SK-N-SH (cell line): Measurements from ENCODE around the gene GSTO2. TPM values are rescaled to one million over a fixed set of nuclear protein-coding genes. Genes with fewer than 3 reads are reported as not detected.

Experiments
- CTCF ChIA-PET: fragments of 300-600, 350-600 bp; formaldehyde crosslinking; extraction: SDS; loops from one replicate; lab custom pipeline; 2021; lab: Yijun Ruan, JAX
- POLR2A ChIA-PET: fragments of 350-600 bp; sonication (Branson Sonifier 250); formaldehyde crosslinking; extraction: SDS; loops from one replicate; lab custom pipeline; 2020; ENCODE audit warnings: antibody characterized with exemption, inconsistent platforms; lab: Yijun Ruan, JAX
- DNase-seq: peaks from one replicate; pipeline ENCODE4 v3.0.0; 2012
- H2AFZ ChIP-seq: fragments of 200-600 bp; sonication (generic); 2 replicates; pipeline ENCODE4 v1.8.1; 2016; ENCODE audit warnings: antibody characterized with exemption, mild to moderate bottlenecking, low read depth
- H3F3A ChIP-seq: fragments of 200-600 bp; sonication (generic); replicated peaks from 2 replicates; pipeline ENCODE3; 2016; ENCODE audit warnings: antibody characterized with exemption, mild to moderate bottlenecking; ENCODE audit not compliant: insufficient read depth
- H3K27ac ChIP-seq, 2 experiments: fragments of 200-500 bp in 1 of 2; fragments of 200-600 bp in 1 of 2; sonication (Bioruptor generic) in 1 of 2; sonication (generic), shearing (Covaris generic) in 1 of 2; 2 replicates each; pipeline versions ENCODE4 v1.5.1 to v1.6.1; 2014 to 2016; ENCODE audit warnings: low read depth in 2 of 2, inconsistent platforms in 1 of 2, low read length in 1 of 2, mild to moderate bottlenecking in 1 of 2, mixed read lengths in 1 of 2
- H3K27me3 ChIP-seq: fragments of 200-600 bp; sonication (generic), shearing (Covaris generic); 2 replicates; pipeline ENCODE4 v1.6.1; 2016; ENCODE audit warnings: mixed run types; ENCODE audit not compliant: insufficient read depth
- H3K36me3 ChIP-seq, 2 experiments: fragments of 200-500 bp in 1 of 2; fragments of 200-600 bp in 1 of 2; sonication (Bioruptor generic) in 1 of 2; sonication (generic) in 1 of 2; replicated peaks in 1 of 2; 2 replicates each; pipeline versions ENCODE3 to v1.5.1; 2014 to 2016; ENCODE audit warnings: low read length in 1 of 2, mild to moderate bottlenecking in 1 of 2; ENCODE audit not compliant: insufficient read depth in 2 of 2, control insufficient read depth in 1 of 2
- H3K4me1 ChIP-seq, 2 experiments: fragments of 200-500 bp in 1 of 2; fragments of 200-600 bp in 1 of 2; sonication (Bioruptor generic) in 1 of 2; sonication (generic), shearing (Covaris generic) in 1 of 2; 2 replicates each; pipeline versions ENCODE4 v1.5.1 to v1.6.1; 2014 to 2016; ENCODE audit warnings: low read depth in 1 of 2, low read length in 1 of 2, mixed run types in 1 of 2; ENCODE audit not compliant: insufficient read depth in 2 of 2, control insufficient read depth in 1 of 2
- H3K4me2 ChIP-seq: fragments of 200-600 bp; sonication (generic), shearing (Covaris generic); 2 replicates; pipeline ENCODE4 v1.6.1; 2017; ENCODE audit warnings: mixed run types
- H3K4me3 ChIP-seq, 2 experiments: fragments of 200-500 bp in 1 of 2; fragments of 200-600 bp in 1 of 2; sonication (Bioruptor generic) in 1 of 2; sonication (generic), shearing (Covaris generic) in 1 of 2; 2 replicates each; pipeline versions ENCODE4 v1.5.1 to v1.8.1; 2014 to 2016; ENCODE audit warnings: low read depth in 2 of 2, inconsistent platforms in 1 of 2, low read length in 1 of 2, mild to moderate bottlenecking in 1 of 2, mixed read lengths in 1 of 2, moderate library complexity in 1 of 2
- H3K79me2 ChIP-seq: fragments of 200-600 bp; sonication (generic); 2 replicates; pipeline ENCODE4 v1.8.1; 2017; ENCODE audit warnings: mild to moderate bottlenecking; ENCODE audit not compliant: insufficient read depth
- H3K9ac ChIP-seq: fragments of 200-600 bp; sonication (generic); 2 replicates; pipeline ENCODE4 v1.6.1; 2017; ENCODE audit warnings: mixed run types
- H3K9me2 ChIP-seq: fragments of 200-600 bp; sonication (generic); 2 replicates; pipeline ENCODE4 v1.6.1; 2017; ENCODE audit warnings: mixed run types
- H3K9me3 ChIP-seq: fragments of 200-600 bp; sonication (generic); 2 replicates; pipeline ENCODE4 v1.6.1; 2017; ENCODE audit warnings: mixed run types, mild to moderate bottlenecking, moderate library complexity
- H4K20me1 ChIP-seq: fragments of 200-600 bp; sonication (generic); 2 replicates; pipeline ENCODE4 v1.6.1; 2017; ENCODE audit warnings: mild to moderate bottlenecking, mixed run types; ENCODE audit not compliant: insufficient read depth
- ELF1 ChIP-seq: IDR thresholded peaks from 2 replicates; pipeline ENCODE4 v1.4.0; 2012
- FOSL2 ChIP-seq: IDR thresholded peaks from 2 replicates; pipeline ENCODE4 v1.4.0; 2012; ENCODE audit warnings: low read depth, mild to moderate bottlenecking, moderate library complexity, borderline replicate concordance
- FOXM1 ChIP-seq: IDR thresholded peaks from 2 replicates; pipeline ENCODE4 v1.4.0; 2012; ENCODE audit warnings: low read depth, mild to moderate bottlenecking
- GATA2 ChIP-seq: sonication (generic); formaldehyde crosslinking; IDR thresholded peaks from 2 replicates; pipeline ENCODE4 v1.5.0; 2020; ENCODE audit warnings: mild to moderate bottlenecking, missing genetic modification reagents
- JUND ChIP-seq: IDR thresholded peaks from 2 replicates; pipeline ENCODE4 v1.4.0; 2012
- MEF2A ChIP-seq: IDR thresholded peaks from 2 replicates; pipeline ENCODE4 v1.4.0; 2012; ENCODE audit warnings: low read depth, borderline replicate concordance
- MXI1 ChIP-seq: IDR thresholded peaks from 2 replicates; pipeline ENCODE4 v1.6.1; 2012; ENCODE audit warnings: mild to moderate bottlenecking, low read depth, low read length, improper control_type of control experiment
- RCOR1 ChIP-seq: fragments of 150-350 bp; IDR thresholded peaks from 2 replicates; pipeline ENCODE4 v1.6.1; 2017; ENCODE audit warnings: antibody characterized with exemption, low read length
- RFX5 ChIP-seq: IDR thresholded peaks from 2 replicates; pipeline ENCODE4 v1.6.1; 2012; ENCODE audit warnings: mild to moderate bottlenecking, improper control_type of control experiment, low read length
- RXRA ChIP-seq: IDR thresholded peaks from 2 replicates; pipeline ENCODE4 v1.4.0; 2012; ENCODE audit warnings: low read depth, mild to moderate bottlenecking, borderline replicate concordance
- SMC3 ChIP-seq: IDR thresholded peaks from 2 replicates; pipeline ENCODE4 v1.6.1; 2012; ENCODE audit warnings: low read depth, low read length, improper control_type of control experiment
- WGBS: methylation state at CpG from one replicate; pipeline ENCODE4 v1.1.6; 2017; ENCODE audit warnings: low lambda C conversion rate; 5-methylcytosine and 5-hydroxymethylcytosine counted together
- polyA plus RNA-seq, 3 experiments: library from polyadenylated mRNA; depleted of rRNA; stranded (reverse); fragments of >200 nt; gene quantifications; 2 replicates each; pipeline ENCODE4 v1.2.3, GENCODE V29; 2012
- TF ChIP-seq, protein P1 (sequence below): fragments of 200-600 bp; sonication (generic); IDR thresholded peaks from 2 replicates; pipeline ENCODE4 v1.6.1; 2017; ENCODE audit warnings: antibody characterized with exemption, mild to moderate bottlenecking, moderate library complexity
- TF ChIP-seq, protein P2 (sequence below): IDR thresholded peaks from 2 replicates; pipeline ENCODE4 v1.4.0; 2012; ENCODE audit warnings: low read depth, borderline replicate concordance
- TF ChIP-seq, protein P3 (sequence below): IDR thresholded peaks from 2 replicates; pipeline ENCODE4 v1.4.0; 2012; ENCODE audit warnings: low read depth
- TF ChIP-seq, protein P4 (sequence below): IDR thresholded peaks from 2 replicates; pipeline ENCODE4; 2012
- TF ChIP-seq, protein P5 (sequence below): fragments of 150-350 bp; IDR thresholded peaks from 2 replicates; pipeline ENCODE4 v1.6.1; 2016; ENCODE audit warnings: mild to moderate bottlenecking, low read depth, low read length

GSTO2 gene
- polyA plus RNA-seq, 1 of the 3 experiments (the other 2 are of a cell fraction) = 0.49 TPM

DNA sequence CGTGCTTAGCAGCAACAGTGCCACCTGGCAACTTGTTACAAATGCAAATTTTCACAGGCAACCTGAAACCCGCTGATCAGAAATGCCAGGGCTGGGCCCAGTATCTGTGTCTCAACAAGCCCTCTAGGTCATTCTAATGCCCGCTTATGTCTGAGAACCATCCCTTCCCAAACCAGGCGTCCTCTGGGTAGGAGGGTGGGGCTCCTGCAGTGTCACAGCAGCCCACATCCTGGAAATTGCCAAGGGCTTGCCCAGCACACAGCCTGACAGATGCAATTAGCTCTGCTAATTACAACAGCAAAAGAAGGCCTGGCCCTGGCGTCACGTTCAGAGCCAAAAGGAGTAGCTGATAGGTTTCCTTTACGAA, 53.4 kb downstream of the GSTO2 start:
- Histone ChIP-seq H3K27me3 (no peaks in the 10 kb centered on the region), H3K4me3 (no peak overlapping the region), H3K27ac (peak overlapping the region in 1 of 2 experiments; percentile 41; a peak in 1 of 4 replicates), H3K4me1 (peaks cover 26 to 45% of the 10 kb centered on the region in 2 experiments; a peak in 3 of 4 replicates), H3K9me2 (no peaks in the 10 kb centered on the region), H3K36me3 (peaks cover 0 to 13% of the 10 kb centered on the region in 2 experiments), H3K79me2 (peaks cover 100% of the 10 kb centered on the region), H2AFZ (no peak overlapping the region), H4K20me1 (peaks cover 50% of the 10 kb centered on the region), H3K9me3 (no peaks in the 10 kb centered on the region), H3K9ac (no peak overlapping the region), H3F3A (peaks cover under 1% of the 10 kb centered on the region), H3K4me2 (no peak overlapping the region)
- peak; percentile 50 for DNase-seq
- TF ChIP-seq MEF2A (no peak), FOSL2 (no peak), GATA2 (CRISPR knock-in tag) (no peak), FOXM1 (no peak), ELF1 (no peak), RFX5 (no peak), SMC3 (no peak), MXI1 (no peak), RCOR1 (no peak), JUND (no peak), RXRA (no peak)
- TF ChIP-seq, protein P1, sequence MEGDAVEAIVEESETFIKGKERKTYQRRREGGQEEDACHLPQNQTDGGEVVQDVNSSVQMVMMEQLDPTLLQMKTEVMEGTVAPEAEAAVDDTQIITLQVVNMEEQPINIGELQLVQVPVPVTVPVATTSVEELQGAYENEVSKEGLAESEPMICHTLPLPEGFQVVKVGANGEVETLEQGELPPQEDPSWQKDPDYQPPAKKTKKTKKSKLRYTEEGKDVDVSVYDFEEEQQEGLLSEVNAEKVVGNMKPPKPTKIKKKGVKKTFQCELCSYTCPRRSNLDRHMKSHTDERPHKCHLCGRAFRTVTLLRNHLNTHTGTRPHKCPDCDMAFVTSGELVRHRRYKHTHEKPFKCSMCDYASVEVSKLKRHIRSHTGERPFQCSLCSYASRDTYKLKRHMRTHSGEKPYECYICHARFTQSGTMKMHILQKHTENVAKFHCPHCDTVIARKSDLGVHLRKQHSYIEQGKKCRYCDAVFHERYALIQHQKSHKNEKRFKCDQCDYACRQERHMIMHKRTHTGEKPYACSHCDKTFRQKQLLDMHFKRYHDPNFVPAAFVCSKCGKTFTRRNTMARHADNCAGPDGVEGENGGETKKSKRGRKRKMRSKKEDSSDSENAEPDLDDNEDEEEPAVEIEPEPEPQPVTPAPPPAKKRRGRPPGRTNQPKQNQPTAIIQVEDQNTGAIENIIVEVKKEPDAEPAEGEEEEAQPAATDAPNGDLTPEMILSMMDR = no peak
- TF ChIP-seq, protein P2, sequence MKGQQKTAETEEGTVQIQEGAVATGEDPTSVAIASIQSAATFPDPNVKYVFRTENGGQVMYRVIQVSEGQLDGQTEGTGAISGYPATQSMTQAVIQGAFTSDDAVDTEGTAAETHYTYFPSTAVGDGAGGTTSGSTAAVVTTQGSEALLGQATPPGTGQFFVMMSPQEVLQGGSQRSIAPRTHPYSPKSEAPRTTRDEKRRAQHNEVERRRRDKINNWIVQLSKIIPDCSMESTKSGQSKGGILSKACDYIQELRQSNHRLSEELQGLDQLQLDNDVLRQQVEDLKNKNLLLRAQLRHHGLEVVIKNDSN = no peak
- TF ChIP-seq, protein P3, sequence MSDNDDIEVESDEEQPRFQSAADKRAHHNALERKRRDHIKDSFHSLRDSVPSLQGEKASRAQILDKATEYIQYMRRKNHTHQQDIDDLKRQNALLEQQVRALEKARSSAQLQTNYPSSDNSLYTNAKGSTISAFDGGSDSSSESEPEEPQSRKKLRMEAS = no peak
- TF ChIP-seq, protein P4, sequence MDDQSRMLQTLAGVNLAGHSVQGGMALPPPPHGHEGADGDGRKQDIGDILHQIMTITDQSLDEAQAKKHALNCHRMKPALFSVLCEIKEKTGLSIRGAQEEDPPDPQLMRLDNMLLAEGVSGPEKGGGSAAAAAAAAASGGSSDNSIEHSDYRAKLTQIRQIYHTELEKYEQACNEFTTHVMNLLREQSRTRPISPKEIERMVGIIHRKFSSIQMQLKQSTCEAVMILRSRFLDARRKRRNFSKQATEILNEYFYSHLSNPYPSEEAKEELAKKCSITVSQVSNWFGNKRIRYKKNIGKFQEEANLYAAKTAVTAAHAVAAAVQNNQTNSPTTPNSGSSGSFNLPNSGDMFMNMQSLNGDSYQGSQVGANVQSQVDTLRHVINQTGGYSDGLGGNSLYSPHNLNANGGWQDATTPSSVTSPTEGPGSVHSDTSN = no peak
- TF ChIP-seq, protein P5, sequence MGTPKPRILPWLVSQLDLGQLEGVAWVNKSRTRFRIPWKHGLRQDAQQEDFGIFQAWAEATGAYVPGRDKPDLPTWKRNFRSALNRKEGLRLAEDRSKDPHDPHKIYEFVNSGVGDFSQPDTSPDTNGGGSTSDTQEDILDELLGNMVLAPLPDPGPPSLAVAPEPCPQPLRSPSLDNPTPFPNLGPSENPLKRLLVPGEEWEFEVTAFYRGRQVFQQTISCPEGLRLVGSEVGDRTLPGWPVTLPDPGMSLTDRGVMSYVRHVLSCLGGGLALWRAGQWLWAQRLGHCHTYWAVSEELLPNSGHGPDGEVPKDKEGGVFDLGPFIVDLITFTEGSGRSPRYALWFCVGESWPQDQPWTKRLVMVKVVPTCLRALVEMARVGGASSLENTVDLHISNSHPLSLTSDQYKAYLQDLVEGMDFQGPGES = no peak
- 85% methylated on average over 6 of the region's 7 CpGs for WGBS
- CTCF ChIA-PET = interaction anchor here (0.9 to 3.0 kb wide), 6 partner anchors 9 to 31 kb away, joined by 3 to 18 read pairs (median 9); partner anchors contain the start of genes CFAP58 and ITPRIP
- POLR2A ChIA-PET = interaction anchor here (1.2 kb wide), 1 partner anchor 16 kb away, joined by 4 read pairs; the partner anchor contains the start of gene ITPRIP
